Measurements from ENCODE around the gene TNP2. TPM values are rescaled to one million over a fixed set of nuclear protein-coding genes. Genes with fewer than 3 reads are reported as not detected.

TNP2 gene
- total and polyA plus RNA-seq, 9 of the 15 experiments (the other 6 are each of a cell fraction or from before 2014, with no cell fraction given): not detected

GRCh38 chr16:11255737-11256660 lies 13.1 kb downstream of the TNP2 start, which contains the start of gene SOCS1 (continued):
- TF ChIP-seq CSDE1 (IDR thresholded peaks at IDR 0.05) (no peak), SMAD3 (CRISPR knock-in tag; conservative IDR thresholded peaks at IDR 0.05) (no peak), ZNF444 (CRISPR knock-in tag; IDR thresholded peaks at IDR 0.05) (no peak), ARID3A (IDR thresholded peaks at IDR 0.05; ENCODE audit: borderline replicate concordance, low read depth, low read length) (no peak), SP1 (CRISPR knock-in tag; IDR thresholded peaks at IDR 0.05) (no peak; the same call in 1 of the 2 replicates), CBX5 (IDR thresholded peaks at IDR 0.05; ENCODE audit: borderline replicate concordance, low read depth) (no peak), MCM3 (IDR thresholded peaks at IDR 0.05) (no peak), MXI1 (IDR thresholded peaks at IDR 0.05; ENCODE audit: low read depth, low read length) (peak; percentile 72; the same call in 1 of the 2 replicates), FOXK2 (conservative IDR thresholded peaks at IDR 0.05 in 1 of 2, IDR thresholded peaks at IDR 0.05 in 1 of 2; ENCODE audit: low read depth in 2 of 2) (peak; percentile 81 to 85; a peak in 3 of 4 replicates), CCNT2 (IDR thresholded peaks at IDR 0.05; ENCODE audit: borderline replicate concordance, extremely low read depth, insufficient read length, low read depth, low read length) (peak; percentile 90), ZC3H4 (CRISPR knock-in tag; IDR thresholded peaks at IDR 0.05; ENCODE audit: borderline replicate concordance) (no peak), NFRKB (IDR thresholded peaks at IDR 0.05; ENCODE audit: low read depth) (no peak), ZFX (CRISPR knock-in tag; IDR thresholded peaks at IDR 0.05) (peak; percentile 82), SMARCA4 (IDR thresholded peaks at IDR 0.05) (0 out of 2 replicates have a peak, but pooled peaks have one; percentile 23), PHF20 (IDR thresholded peaks at IDR 0.05; ENCODE audit: partially characterized antibody) (no peak), ARID3B (CRISPR knock-in tag; IDR thresholded peaks at IDR 0.05; ENCODE audit: borderline replicate concordance) (no peak), MTA1 (IDR thresholded peaks at IDR 0.05; ENCODE audit: borderline replicate concordance) (no peak)
- TF ChIP-seq, protein P1, sequence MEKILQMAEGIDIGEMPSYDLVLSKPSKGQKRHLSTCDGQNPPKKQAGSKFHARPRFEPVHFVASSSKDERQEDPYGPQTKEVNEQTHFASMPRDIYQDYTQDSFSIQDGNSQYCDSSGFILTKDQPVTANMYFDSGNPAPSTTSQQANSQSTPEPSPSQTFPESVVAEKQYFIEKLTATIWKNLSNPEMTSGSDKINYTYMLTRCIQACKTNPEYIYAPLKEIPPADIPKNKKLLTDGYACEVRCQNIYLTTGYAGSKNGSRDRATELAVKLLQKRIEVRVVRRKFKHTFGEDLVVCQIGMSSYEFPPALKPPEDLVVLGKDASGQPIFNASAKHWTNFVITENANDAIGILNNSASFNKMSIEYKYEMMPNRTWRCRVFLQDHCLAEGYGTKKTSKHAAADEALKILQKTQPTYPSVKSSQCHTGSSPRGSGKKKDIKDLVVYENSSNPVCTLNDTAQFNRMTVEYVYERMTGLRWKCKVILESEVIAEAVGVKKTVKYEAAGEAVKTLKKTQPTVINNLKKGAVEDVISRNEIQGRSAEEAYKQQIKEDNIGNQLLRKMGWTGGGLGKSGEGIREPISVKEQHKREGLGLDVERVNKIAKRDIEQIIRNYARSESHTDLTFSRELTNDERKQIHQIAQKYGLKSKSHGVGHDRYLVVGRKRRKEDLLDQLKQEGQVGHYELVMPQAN (IDR thresholded peaks at IDR 0.05; ENCODE audit: borderline replicate concordance): peak; percentile 98
- TF ChIP-seq, protein P2, sequence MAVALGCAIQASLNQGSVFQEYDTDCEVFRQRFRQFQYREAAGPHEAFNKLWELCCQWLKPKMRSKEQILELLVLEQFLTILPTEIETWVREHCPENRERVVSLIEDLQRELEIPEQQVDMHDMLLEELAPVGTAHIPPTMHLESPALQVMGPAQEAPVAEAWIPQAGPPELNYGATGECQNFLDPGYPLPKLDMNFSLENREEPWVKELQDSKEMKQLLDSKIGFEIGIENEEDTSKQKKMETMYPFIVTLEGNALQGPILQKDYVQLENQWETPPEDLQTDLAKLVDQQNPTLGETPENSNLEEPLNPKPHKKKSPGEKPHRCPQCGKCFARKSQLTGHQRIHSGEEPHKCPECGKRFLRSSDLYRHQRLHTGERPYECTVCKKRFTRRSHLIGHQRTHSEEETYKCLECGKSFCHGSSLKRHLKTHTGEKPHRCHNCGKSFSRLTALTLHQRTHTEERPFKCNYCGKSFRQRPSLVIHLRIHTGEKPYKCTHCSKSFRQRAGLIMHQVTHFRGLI (CRISPR knock-in tag; IDR thresholded peaks at IDR 0.05): no peak
- TF ChIP-seq, protein P3, sequence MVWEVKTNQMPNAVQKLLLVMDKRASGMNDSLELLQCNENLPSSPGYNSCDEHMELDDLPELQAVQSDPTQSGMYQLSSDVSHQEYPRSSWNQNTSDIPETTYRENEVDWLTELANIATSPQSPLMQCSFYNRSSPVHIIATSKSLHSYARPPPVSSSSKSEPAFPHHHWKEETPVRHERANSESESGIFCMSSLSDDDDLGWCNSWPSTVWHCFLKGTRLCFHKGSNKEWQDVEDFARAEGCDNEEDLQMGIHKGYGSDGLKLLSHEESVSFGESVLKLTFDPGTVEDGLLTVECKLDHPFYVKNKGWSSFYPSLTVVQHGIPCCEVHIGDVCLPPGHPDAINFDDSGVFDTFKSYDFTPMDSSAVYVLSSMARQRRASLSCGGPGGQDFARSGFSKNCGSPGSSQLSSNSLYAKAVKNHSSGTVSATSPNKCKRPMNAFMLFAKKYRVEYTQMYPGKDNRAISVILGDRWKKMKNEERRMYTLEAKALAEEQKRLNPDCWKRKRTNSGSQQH (CRISPR knock-in tag; IDR thresholded peaks at IDR 0.05): no peak

All from K562 (cell line).